Middle frontal gyrus (tissue), 1 donor: ENCODE results near the gene HP1BP3.

Experiments
- DNase-seq: peaks from one replicate; pipeline ENCODE4 v3.0.0-alpha.2; 2015; ENCODE audit warnings: low spot score; ENCODE audit errors: extremely low spot score

HP1BP3 gene

DNA sequence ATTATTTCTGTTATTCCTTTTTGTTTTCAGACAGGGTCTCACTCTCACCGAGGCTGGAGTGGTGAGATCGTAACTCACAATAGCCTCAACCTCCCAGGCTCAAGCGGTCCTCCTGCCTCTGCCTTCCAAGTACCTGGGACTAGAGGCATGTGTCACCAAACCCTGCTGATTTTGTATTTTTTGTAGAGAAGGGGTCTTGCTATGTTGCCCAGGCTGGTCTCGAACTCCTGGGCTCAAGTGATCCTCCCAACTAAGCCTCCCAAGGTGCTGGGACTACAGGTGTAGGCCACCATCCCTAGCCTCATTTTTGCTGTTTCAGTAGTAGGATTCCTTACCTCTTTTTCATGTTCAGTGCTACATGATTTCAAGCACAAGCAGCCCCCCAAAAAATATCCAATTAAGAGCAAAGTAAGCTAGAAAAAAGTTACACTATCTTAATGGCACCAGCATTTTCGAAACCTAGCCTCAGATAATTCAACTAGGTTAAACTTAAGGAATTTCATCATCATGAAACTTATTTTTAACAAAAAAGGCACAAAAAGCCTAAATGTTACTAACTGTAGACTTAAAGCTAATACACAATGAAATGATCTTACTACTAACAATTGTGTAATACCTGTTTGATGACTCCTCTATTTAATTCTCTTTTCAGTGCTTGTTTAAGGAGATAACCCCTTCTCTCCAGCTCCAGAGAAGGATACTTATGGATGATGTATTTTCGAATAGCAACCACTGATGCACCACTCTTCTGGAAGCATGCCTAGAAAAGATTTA lies 16.6 kb downstream of the HP1BP3 start:
- DNase-seq = no peak

- DNase-seq = no peak
Measured at GRCh38 chr1:20767271-20767670, 19.8 kb downstream of the HP1BP3 start.

- no peak for DNase-seq
Measured at GRCh38 chr1:20763417-20763816, 23.7 kb downstream of the HP1BP3 start.

- no peak for DNase-seq
Measured at GRCh38 chr1:20760322-20760721, 26.8 kb downstream of the HP1BP3 start.

GRCh38 chr1:20753589-20753988 lies 33.5 kb downstream of the HP1BP3 start:
- DNase-seq = no peak

GRCh38 chr1:20751462-20751990 lies 35.6 kb downstream of the HP1BP3 start:
- no peak for DNase-seq

- no peak for DNase-seq
Measured at GRCh38 chr1:20742671-20743070, 44.4 kb downstream of the HP1BP3 start.

DNA sequence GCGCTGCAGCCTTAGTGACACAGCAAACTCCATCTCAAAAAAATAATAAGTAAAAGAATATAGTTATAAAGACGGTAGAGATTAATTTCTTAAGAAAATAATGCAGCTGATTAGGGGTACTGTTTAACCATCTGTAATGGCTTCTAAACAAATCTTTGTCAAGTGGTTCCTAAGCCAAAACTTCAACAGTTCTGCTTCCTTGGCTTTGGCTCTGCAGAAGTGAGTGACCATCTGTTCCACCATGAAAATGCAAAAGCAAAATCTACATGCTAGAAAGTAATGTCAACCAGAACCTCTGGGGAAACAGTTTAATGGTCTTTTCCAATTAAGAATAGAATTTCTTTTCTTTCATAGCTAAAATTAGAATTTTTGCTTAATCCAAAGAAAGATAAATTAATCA lies 46.3 kb downstream of the HP1BP3 start:
- DNase-seq = no peak

DNA sequence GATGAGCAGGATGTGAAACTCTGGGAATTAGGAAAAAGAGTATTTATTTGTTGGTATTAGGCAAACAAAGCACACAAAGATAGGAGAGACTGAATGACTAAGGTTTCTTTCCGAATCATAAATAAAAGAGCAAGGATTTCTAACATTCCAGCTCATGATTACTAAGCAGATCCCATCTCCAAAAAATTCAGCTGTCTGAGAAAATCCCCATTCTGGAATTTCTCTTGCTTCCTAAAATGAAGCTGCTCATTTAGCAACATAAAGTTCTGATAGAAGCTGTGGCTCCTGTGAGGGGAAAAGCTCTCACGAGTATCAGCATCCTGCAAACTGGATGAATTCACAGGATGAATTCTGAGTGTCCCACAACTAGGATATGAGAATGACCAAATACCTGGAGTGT lies 47.9 kb downstream of the HP1BP3 start:
- no peak for DNase-seq

- DNase-seq = no peak
Measured at GRCh38 chr1:20735581-20736111, 51.5 kb downstream of the HP1BP3 start.

- no peak for DNase-seq
Measured at GRCh38 chr1:20733360-20733975, 53.6 kb downstream of the HP1BP3 start.

DNA sequence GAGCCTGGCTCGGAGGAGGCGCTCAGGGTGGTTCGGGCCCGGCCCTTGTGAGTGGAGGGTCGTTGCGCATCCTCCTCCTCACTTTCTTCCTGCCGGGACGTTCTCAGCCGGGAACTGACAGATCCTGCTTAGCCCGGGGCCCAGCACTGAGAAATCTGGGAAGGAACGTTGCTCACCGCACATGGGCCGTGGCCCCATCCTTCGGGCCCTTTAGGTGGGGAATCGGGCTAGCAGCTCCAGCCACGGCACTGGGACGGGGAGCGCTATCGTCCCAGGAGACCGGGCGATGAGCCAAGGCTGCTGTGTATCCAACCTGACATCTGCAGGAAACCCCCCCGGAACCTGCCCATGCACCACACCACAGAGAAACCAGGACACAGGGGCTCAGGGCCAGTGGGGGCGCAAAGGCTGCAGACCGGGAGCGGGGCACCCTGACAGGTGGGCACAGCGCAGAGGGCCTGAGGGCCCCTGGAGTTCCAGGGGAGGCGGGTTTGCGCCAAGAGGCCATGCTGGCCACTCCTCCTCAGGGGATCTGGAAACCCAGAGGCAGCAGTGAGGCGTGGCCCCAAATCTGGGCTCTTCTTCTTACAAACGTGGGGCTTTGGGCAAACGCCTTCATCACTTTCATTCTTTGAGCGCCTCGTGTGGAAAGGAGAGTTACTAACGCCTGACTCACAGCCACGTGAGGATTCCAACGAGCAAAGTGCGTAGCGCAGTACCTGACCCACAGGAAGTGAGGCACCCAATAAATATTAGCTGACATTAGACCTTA lies 54.3 kb downstream of the HP1BP3 start, which contains the start of gene SH2D5:
SH2D5 (minus strand) TSS at position 116 of the 772 bp plus-strand sequence. CDS start 4,659 bp downstream, outside the sequence.
- DNase-seq = peak; percentile 53

DNA sequence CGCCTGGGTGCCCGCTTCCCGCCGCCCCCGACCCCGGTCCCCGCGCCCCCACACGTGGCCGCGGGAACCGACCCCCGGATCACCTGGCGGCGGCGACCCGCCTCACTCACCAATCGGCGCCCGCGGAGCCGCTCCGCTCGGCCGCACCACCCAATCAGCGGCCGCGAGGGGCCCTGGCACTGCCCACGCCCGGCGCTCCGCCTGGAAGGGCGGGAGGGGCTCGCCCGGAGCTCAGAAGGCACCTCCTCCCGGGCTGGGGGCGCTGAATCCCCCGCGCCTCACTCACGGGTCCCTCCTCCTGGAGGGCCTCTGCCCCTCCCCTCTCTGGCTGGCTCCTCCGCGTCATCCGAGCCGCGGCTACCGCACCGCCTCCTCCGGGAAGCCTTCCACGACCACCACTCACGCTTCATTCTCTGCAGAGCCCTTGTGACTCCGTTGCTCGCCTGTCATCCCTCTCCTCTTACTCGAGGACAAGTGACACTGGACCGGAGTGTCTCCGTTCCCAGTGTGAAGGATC lies 55.0 kb downstream of the HP1BP3 start:
- DNase-seq = peak; percentile 53

DNA sequence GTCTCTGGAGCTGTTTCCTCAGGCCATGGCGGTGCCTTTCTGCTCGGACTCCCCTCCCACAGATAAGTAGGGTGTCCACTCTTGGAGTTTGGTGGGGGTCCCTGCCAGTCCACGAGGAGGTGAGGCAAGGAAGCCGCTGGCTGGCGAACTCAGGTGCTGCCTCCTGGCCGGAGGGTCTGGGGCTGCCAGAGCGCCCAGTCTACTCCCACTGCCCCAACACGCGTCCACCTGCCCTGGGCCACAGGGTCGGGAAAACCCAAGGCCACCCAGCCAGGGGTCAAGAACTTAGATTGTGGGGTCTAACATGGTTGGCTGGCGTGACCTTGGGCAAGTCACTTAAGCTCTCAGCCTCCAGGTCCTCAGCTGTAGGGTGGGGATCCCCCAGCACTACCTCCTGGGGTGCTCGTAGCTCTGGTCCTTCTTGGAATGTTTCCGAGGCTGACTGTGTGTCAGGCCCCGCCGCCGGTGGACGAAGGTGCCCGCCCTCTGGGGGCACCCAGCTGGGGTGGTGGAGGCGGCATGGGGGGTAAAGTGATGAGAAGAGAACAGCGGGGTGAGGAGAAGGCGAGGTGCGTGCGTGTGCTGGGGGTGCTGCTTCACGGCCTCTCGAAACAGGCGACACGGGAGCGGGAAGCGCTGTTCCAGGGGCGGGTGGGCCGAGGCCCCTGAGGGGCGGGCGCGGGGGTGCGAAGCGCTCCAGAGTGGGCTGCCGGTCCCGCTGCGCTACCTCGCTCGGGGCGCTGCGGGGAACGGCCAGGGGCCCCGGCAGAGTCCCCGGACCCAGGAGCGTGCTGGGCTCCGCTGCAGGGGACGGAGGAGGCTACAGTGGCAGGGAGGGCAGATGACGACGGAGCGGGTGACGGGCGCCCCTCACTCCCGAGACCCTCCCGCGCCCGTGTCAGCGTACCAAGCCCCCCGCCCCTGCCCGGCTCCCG lies 55.8 kb downstream of the HP1BP3 start:
- no peak for DNase-seq

GRCh38 chr1:20730690-20731056 lies 56.4 kb downstream of the HP1BP3 start:
- DNase-seq = no peak

DNA sequence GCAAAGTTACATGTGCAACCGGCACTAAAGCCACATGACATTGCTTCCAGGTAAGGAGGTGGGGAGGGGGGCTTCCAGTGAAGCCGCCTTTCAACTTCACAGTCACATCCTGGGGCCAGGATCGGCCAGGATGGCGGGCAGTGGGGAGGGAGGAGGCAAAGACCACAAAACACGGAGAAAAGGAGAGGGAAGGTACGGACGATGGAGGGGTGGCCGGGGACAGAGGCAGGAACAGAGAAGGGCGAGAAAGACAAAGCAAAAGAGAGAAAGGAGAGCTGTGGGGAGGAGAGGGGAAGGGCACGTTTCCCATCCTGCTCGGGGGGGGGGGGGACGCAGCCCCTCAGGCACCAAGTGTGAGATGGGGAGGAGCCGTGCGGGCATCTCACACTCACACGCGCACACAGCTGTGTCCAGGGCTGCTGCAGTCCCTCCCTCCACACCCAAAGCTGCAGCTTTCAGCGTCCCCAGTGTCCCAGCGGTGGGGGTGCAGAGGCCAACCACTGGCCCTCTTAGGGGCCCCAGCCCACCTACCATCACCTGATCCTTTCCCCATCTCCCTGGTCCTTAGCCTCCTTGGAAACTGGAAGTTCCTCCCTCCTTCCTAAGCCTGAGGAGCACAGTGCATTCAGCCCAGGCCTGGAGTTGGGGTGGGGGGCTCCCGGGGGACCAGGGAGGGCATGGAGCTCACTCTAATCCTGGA lies 57.0 kb downstream of the HP1BP3 start:
- DNase-seq = no peak

- DNase-seq = no peak
Measured at GRCh38 chr1:20729155-20729931, 57.8 kb downstream of the HP1BP3 start.

- DNase-seq = no peak
Measured at GRCh38 chr1:20728371-20729154, 58.5 kb downstream of the HP1BP3 start.
